Left ventricle myocardium inferior (tissue), 1 donor: ENCODE results near the gene NKD1. TPM values are rescaled to one million over a fixed set of nuclear protein-coding genes. Genes with fewer than 3 reads are reported as not detected.

ENCODE experiments used
- DNase-seq: peaks from one replicate; pipeline ENCODE4 v3.0.0-alpha.2; 2020
- H3K27ac ChIP-seq: fragments of 200-600 bp; replicated peaks from 2 replicates; pipeline ENCODE4 v1.8.0; 2021
- H3K27me3 ChIP-seq: fragments of 200-600 bp; 2 replicates; pipeline ENCODE4 v1.8.0; 2021; ENCODE audit warnings: low read depth
- H3K36me3 ChIP-seq: fragments of 200-600 bp; 2 replicates; pipeline ENCODE4 v1.8.0; 2021
- H3K4me1 ChIP-seq: fragments of 200-600 bp; 2 replicates; pipeline ENCODE4 v1.8.0; 2021
- H3K4me3 ChIP-seq: fragments of 200-600 bp; 2 replicates; pipeline ENCODE4 v1.8.0; 2021; ENCODE audit warnings: mild to moderate bottlenecking, moderate library complexity
- H3K9me3 ChIP-seq: fragments of 200-600 bp; replicated peaks from 2 replicates; pipeline ENCODE4 v1.8.0; 2021
- CTCF ChIP-seq: fragments of 200-600 bp; IDR thresholded peaks from 2 replicates; pipeline ENCODE4 v1.8.0; 2021; ENCODE audit warnings: antibody characterized with exemption, mild to moderate bottlenecking, borderline replicate concordance
- intact Hi-C: fragments of 100-400 bp; cut with micrococcal nuclease; formaldehyde crosslinking; loops from one replicate; pipeline ENCODE4 v1.11.0; 2022
- total RNA-seq: library from RNA; stranded (reverse); fragmentation: NEBNext Ultra II Directional; extraction: Animal tissue kit (Norgen Biotek cat#: 25700); gene quantifications from one replicate; pipeline ENCODE4 v1.2.1, GENCODE V29; 2021
- donor health status: DM: no; HTN: yes; CAD: no; lungs with severe emphysema.

The NKD1 gene
- total RNA-seq, 1 donor from 2014 or later: 1.5 TPM

- no peaks in the 10 kb centered on the region for H3K36me3 ChIP-seq
- TF ChIP-seq CTCF: no peak
- intact Hi-C loops: loop anchor here (5.0 to 10.0 kb wide), 2 partner anchors 288 to 445 kb away; no protein-coding TSS in a partner anchor
- peaks cover under 1% of the 10 kb centered on the region for H3K4me1 ChIP-seq
- DNase-seq: no peak
- H3K4me3 ChIP-seq: no peak overlapping the region
- H3K27me3 ChIP-seq: no peaks in the 10 kb centered on the region
- H3K27ac ChIP-seq: no peak overlapping the region
- H3K9me3 ChIP-seq: no peaks in the 10 kb centered on the region
Observed at GRCh38 chr16:50659806-50660205, 111.6 kb downstream of the NKD1 start.

DNA sequence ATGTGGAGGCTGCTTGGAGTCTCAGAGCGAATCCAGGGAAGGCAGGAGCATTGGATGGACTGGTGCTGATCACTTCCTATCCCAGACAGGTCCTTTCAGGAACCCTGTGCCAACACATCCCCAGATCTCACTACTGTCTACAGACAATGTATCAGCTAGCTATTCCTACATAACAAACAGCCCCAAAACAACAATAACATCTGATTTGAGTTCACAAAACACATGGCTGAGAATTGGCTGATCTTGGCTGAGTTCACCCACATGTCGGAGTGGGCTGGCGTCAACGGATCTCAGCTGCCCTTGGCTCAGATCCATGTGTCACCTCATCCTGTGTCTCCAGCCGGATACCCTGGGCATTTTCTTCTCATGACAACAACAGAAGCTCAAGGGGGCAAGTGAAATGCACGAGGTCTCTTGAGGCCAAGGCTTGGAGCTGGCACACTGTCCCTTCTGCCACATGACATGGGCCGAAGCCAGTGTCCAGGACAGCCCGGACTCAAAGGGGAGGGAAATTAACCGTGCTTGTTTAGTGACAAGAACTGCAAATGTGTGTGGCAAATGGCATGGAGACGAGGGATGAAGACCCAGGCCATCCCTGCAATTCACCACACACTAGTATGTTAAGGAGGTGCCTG is 114.2 kb downstream of the NKD1 start:
- Histone ChIP-seq H3K9me3 (no peaks in the 10 kb centered on the region), H3K27ac (no peak overlapping the region), H3K27me3 (no peaks in the 10 kb centered on the region), H3K36me3 (no peaks in the 10 kb centered on the region), H3K4me3 (no peak overlapping the region), H3K4me1 (peaks cover 8% of the 10 kb centered on the region)
- DNase-seq: no peak
- intact Hi-C loops: loop anchor here (5.0 to 10.0 kb wide), 2 partner anchors 290 to 448 kb away; no protein-coding TSS in a partner anchor
- TF ChIP-seq CTCF: no peak

DNA sequence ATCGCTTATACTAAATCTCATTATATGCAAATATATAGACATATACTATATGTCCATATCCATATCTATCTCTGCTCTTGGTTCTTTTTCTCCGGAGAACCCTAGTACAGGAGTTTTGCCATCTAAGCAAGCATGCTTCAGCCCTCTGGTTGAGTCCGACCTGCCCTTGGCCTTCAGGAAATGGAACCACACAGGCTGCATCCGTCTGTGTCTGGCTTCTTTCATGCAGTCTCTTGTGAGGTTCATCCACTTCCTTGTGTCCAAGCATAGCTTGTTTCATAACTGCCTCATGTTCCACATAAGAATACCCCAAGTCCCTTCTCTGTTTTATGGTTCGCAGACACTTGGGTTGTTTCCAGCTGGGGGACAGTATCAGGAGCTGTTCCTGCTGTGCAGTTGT is 116.1 kb downstream of the NKD1 start:
- peaks cover 21% of the 10 kb centered on the region for H3K4me1 ChIP-seq
- H3K9me3 ChIP-seq: no peaks in the 10 kb centered on the region
- intact Hi-C loops: loop anchor here (5.0 to 10.0 kb wide), 2 partner anchors 292 to 449 kb away; no protein-coding TSS in a partner anchor
- DNase-seq: no peak
- no peak for TF ChIP-seq CTCF
- no peak overlapping the region for H3K4me3 ChIP-seq
- H3K36me3 ChIP-seq: no peaks in the 10 kb centered on the region
- no peaks in the 10 kb centered on the region for H3K27me3 ChIP-seq
- no peak overlapping the region for H3K27ac ChIP-seq

GRCh38 chr16:50665128-50665878 is 117.1 kb downstream of the NKD1 start:
- peak overlapping the region; percentile 76 for H3K27ac ChIP-seq
- intact Hi-C loops: loop anchor here (10.0 kb wide), 1 partner anchor 451 kb away; no protein-coding TSS in a partner anchor

More at GRCh38 chr16:50665128-50665878, 117.1 kb downstream of the NKD1 start:
- TF ChIP-seq CTCF: peak; percentile 95
- no peaks in the 10 kb centered on the region for H3K9me3 ChIP-seq
- peak; percentile 74 for DNase-seq
- H3K4me1 ChIP-seq: peaks cover 21% of the 10 kb centered on the region
- no peaks in the 10 kb centered on the region for H3K36me3 ChIP-seq
- peak overlapping the region; percentile 63 for H3K4me3 ChIP-seq
- no peaks in the 10 kb centered on the region for H3K27me3 ChIP-seq
